GM23248 (cell line): ENCODE measurements around the gene PSME4.

Experiments used
- EZH2 ChIP-seq: fragments of 200-600 bp; sonication (generic); IDR thresholded peaks from 2 replicates; pipeline ENCODE4 v1.6.1; 2018; ENCODE audit warnings: antibody characterized with exemption, mild to moderate bottlenecking; ENCODE audit not compliant: insufficient read depth, poor library complexity, severe bottlenecking
- EZH2phosphoT487 ChIP-seq: fragments of 200-600 bp; sonication (generic); IDR thresholded peaks from 2 replicates; pipeline ENCODE4 v1.6.1; 2018; ENCODE audit warnings: antibody characterized with exemption, moderate library complexity, mild to moderate bottlenecking, low read depth; ENCODE audit not compliant: insufficient read depth

DNA sequence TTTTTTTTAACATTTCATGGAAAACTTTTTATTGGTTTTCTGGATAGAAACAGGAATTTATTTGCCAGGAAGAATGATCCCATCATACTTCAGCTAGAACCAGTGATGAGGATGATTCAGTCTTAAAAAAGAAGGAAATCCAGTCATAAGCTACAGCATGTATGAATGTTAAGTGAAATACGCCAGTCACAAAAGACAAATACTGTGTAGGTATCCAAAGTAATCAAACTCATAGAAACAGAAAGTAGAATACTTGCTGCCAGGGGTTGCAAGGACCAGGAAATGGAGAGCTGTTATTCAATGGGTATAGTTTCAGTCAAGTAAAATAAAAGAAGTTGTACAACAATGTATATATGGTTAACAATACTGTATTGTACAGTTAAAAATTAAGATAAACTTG, 21.3 kb downstream of the PSME4 start:
- TF ChIP-seq EZH2, result no peak
- TF ChIP-seq EZH2phosphoT487, result no peak
